Neural cell (in vitro differentiated cells): ENCODE measurements around the gene ADSS1. TPM values are rescaled to one million over a fixed set of nuclear protein-coding genes. Genes with fewer than 3 reads are reported as not detected.

Experiments
- H2AFZ ChIP-seq: fragments of 200-600, 300-800 bp; sonication (generic), shearing (Covaris generic); 2 replicates; pipeline ENCODE4 v1.6.0; 2014; ENCODE audit warnings: low read depth, mild to moderate bottlenecking, antibody characterized with exemption, low read length, moderate library complexity
- H3F3A ChIP-seq: fragments of 200-600 bp; shearing (Covaris generic); 2 replicates; pipeline ENCODE4 v1.6.1; 2016; ENCODE audit warnings: mild to moderate bottlenecking, moderate library complexity, mixed read lengths, antibody characterized with exemption, low read length; ENCODE audit not compliant: insufficient read depth, poor library complexity, severe bottlenecking
- H3K27ac ChIP-seq: fragments of 200-600, 300-800 bp; sonication (generic), shearing (Covaris generic); 2 replicates; pipeline ENCODE4 v1.5.1; 2014; ENCODE audit warnings: mild to moderate bottlenecking, low read length, moderate library complexity
- H3K27me3 ChIP-seq: fragments of 300-800, 200-600 bp; sonication (generic), shearing (Covaris generic); 2 replicates; pipeline ENCODE4 v1.6.0; 2014; ENCODE audit warnings: mild to moderate bottlenecking, low read depth, low read length, moderate library complexity; ENCODE audit not compliant: insufficient read depth
- H3K36me3 ChIP-seq: fragments of 300-800, 200-600 bp; sonication (generic), shearing (Covaris generic); 2 replicates; pipeline ENCODE4 v1.5.1; 2014; ENCODE audit warnings: mild to moderate bottlenecking, antibody characterized with exemption, low read length, moderate library complexity; ENCODE audit not compliant: insufficient read depth
- H3K4me2 ChIP-seq: fragments of 300-800, 200-600 bp; sonication (generic), shearing (Covaris generic); 2 replicates; pipeline ENCODE4 v1.6.0; 2014; ENCODE audit warnings: mild to moderate bottlenecking, low read length
- H3K4me3 ChIP-seq: fragments of 300-800, 200-600 bp; sonication (generic), shearing (Covaris generic); 2 replicates; pipeline ENCODE4 v1.5.1; 2014; ENCODE audit warnings: mild to moderate bottlenecking, low read length, moderate library complexity
- H3K79me2 ChIP-seq: fragments of 200-600 bp; shearing (Covaris generic); replicated peaks from 2 replicates; pipeline ENCODE4 v1.6.0; 2014; ENCODE audit warnings: mild to moderate bottlenecking, low read length, moderate library complexity; ENCODE audit not compliant: insufficient read depth
- H3K9ac ChIP-seq: fragments of 300-800, 200-600 bp; sonication (generic), shearing (Covaris generic); 2 replicates; pipeline ENCODE4 v1.6.1; 2016; ENCODE audit warnings: mild to moderate bottlenecking, low read length, mixed read lengths
- H3K9me2 ChIP-seq: fragments of 200-600 bp; shearing (Covaris generic); 2 replicates; pipeline ENCODE4 v1.6.1; 2016; ENCODE audit warnings: mild to moderate bottlenecking, low read length, mixed read lengths; ENCODE audit not compliant: insufficient read depth
- H3K9me3 ChIP-seq: fragments of 200-600, 300-800 bp; sonication (generic), shearing (Covaris generic); 2 replicates; pipeline ENCODE4 v1.6.1; 2016; ENCODE audit warnings: mild to moderate bottlenecking, mixed run types, low read length, moderate library complexity, mixed read lengths
- H4K20me1 ChIP-seq: fragments of 200-600 bp; shearing (Covaris generic); 2 replicates; pipeline ENCODE4 v1.6.1; 2016; ENCODE audit warnings: mild to moderate bottlenecking, mixed run types; ENCODE audit not compliant: insufficient read depth
- EP300 ChIP-seq: fragments of 450-650 bp; conservative IDR thresholded peaks from 2 replicates; pipeline ENCODE4 v1.6.1; 2014; ENCODE audit warnings: antibody characterized with exemption, mild to moderate bottlenecking, moderate library complexity; ENCODE audit not compliant: poor library complexity, severe bottlenecking
- EZH2 ChIP-seq: fragments of 200-600, 300-800 bp; shearing (Covaris generic), sonication (generic); IDR thresholded peaks from 2 replicates; pipeline ENCODE4 v1.6.1; 2014; ENCODE audit warnings: antibody characterized with exemption, low read length, borderline replicate concordance, mild to moderate bottlenecking; ENCODE audit not compliant: insufficient read depth, poor library complexity, severe bottlenecking
- MXI1 ChIP-seq: fragments of 450-650 bp; conservative IDR thresholded peaks from 2 replicates; pipeline ENCODE4 v1.6.1; 2014; ENCODE audit warnings: antibody characterized with exemption, mild to moderate bottlenecking; ENCODE audit not compliant: poor library complexity, severe bottlenecking
- POLR2AphosphoS5 ChIP-seq: IDR thresholded peaks from 2 replicates; pipeline ENCODE4 v1.6.1; 2012
- RAD21 ChIP-seq: fragments of 450-650 bp; conservative IDR thresholded peaks from 2 replicates; pipeline ENCODE4 v1.6.1; 2014; ENCODE audit warnings: antibody characterized with exemption, mild to moderate bottlenecking, moderate library complexity
- SMC3 ChIP-seq: fragments of 450-650 bp; conservative IDR thresholded peaks from 2 replicates; pipeline ENCODE4 v1.6.1; 2014; ENCODE audit warnings: antibody characterized with exemption, mild to moderate bottlenecking, moderate library complexity; ENCODE audit not compliant: poor library complexity
- TAF1 ChIP-seq: IDR thresholded peaks from 2 replicates; pipeline ENCODE4 v1.6.1; 2012; ENCODE audit warnings: low read depth
- polyA plus RNA-seq: library from polyadenylated mRNA; depleted of rRNA; stranded (reverse); fragments of >200 nt; gene quantifications from 2 replicates; pipeline ENCODE4 v1.2.3, GENCODE V29; 2014
- TF ChIP-seq, protein P1 (sequence below): IDR thresholded peaks from 2 replicates; pipeline ENCODE4 v1.6.1; 2012; ENCODE audit warnings: borderline replicate concordance
- TF ChIP-seq, protein P2 (sequence below): fragments of 450-650 bp; IDR thresholded peaks from 2 replicates; pipeline ENCODE4 v1.5.1; 2014; ENCODE audit warnings: antibody characterized with exemption, mild to moderate bottlenecking, moderate library complexity; ENCODE audit not compliant: poor library complexity, severe bottlenecking

Gene ADSS1
- polyA plus RNA-seq, 1 donor from 2014 or later: 4.3 TPM

- H3F3A ChIP-seq: no peaks in the 10 kb centered on the region
- no peaks in the 10 kb centered on the region for H4K20me1 ChIP-seq
- H3K4me2 ChIP-seq: no peak overlapping the region
- H3K27ac ChIP-seq: no peak overlapping the region
- TF ChIP-seq SMC3 (no peak), RAD21 (no peak)
- H3K9me2 ChIP-seq: no peaks in the 10 kb centered on the region
- H3K4me3 ChIP-seq: no peak overlapping the region
- H3K36me3 ChIP-seq: no peaks in the 10 kb centered on the region
- H3K9me3 ChIP-seq: no peaks in the 10 kb centered on the region
- no peak overlapping the region for H2AFZ ChIP-seq
- H3K9ac ChIP-seq: no peak overlapping the region
- H3K79me2 ChIP-seq: no peaks in the 10 kb centered on the region
- H3K27me3 ChIP-seq: no peaks in the 10 kb centered on the region
Measured at GRCh38 chr14:104718147-104718546, 5.9 kb upstream of the ADSS1 start.

DNA sequence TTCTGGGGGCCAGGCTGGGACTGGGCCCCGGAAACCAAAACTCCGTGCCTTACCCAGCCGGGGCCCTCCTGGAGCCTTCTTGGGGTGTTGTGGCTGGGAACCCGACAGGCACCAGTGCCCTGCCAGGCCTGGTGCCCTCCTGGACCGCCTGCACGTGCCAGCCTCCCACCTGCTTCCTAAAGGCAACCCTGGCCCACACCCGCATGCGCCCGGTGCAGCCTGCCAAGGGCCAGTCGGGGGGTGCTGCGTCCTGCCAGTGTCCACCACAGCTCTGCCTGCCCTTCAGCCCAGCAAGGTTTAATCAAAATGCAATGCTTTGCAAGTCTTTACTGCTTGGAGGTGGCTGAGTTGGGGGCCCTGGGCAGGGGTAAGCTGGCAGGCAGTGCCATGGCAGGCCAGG, 5.2 kb upstream of the ADSS1 start:
- Histone ChIP-seq H3K9me3 (no peaks in the 10 kb centered on the region), H3K4me2 (no peak overlapping the region), H3K9ac (no peak overlapping the region), H3F3A (no peaks in the 10 kb centered on the region), H3K27ac (no peak overlapping the region), H3K36me3 (no peaks in the 10 kb centered on the region), H3K27me3 (peaks cover 3% of the 10 kb centered on the region), H3K79me2 (no peaks in the 10 kb centered on the region), H3K4me3 (no peak overlapping the region), H4K20me1 (no peaks in the 10 kb centered on the region), H3K9me2 (no peaks in the 10 kb centered on the region), H2AFZ (no peak overlapping the region)
- no peak for TF ChIP-seq MXI1
- TF ChIP-seq RAD21: no peak
- TF ChIP-seq, protein P1, sequence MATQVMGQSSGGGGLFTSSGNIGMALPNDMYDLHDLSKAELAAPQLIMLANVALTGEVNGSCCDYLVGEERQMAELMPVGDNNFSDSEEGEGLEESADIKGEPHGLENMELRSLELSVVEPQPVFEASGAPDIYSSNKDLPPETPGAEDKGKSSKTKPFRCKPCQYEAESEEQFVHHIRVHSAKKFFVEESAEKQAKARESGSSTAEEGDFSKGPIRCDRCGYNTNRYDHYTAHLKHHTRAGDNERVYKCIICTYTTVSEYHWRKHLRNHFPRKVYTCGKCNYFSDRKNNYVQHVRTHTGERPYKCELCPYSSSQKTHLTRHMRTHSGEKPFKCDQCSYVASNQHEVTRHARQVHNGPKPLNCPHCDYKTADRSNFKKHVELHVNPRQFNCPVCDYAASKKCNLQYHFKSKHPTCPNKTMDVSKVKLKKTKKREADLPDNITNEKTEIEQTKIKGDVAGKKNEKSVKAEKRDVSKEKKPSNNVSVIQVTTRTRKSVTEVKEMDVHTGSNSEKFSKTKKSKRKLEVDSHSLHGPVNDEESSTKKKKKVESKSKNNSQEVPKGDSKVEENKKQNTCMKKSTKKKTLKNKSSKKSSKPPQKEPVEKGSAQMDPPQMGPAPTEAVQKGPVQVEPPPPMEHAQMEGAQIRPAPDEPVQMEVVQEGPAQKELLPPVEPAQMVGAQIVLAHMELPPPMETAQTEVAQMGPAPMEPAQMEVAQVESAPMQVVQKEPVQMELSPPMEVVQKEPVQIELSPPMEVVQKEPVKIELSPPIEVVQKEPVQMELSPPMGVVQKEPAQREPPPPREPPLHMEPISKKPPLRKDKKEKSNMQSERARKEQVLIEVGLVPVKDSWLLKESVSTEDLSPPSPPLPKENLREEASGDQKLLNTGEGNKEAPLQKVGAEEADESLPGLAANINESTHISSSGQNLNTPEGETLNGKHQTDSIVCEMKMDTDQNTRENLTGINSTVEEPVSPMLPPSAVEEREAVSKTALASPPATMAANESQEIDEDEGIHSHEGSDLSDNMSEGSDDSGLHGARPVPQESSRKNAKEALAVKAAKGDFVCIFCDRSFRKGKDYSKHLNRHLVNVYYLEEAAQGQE: no peak
- no peak for TF ChIP-seq POLR2AphosphoS5
- no peak for TF ChIP-seq EZH2
- no peak for TF ChIP-seq TAF1
- no peak for TF ChIP-seq SMC3
- no peak for TF ChIP-seq EP300
- TF ChIP-seq, protein P2, sequence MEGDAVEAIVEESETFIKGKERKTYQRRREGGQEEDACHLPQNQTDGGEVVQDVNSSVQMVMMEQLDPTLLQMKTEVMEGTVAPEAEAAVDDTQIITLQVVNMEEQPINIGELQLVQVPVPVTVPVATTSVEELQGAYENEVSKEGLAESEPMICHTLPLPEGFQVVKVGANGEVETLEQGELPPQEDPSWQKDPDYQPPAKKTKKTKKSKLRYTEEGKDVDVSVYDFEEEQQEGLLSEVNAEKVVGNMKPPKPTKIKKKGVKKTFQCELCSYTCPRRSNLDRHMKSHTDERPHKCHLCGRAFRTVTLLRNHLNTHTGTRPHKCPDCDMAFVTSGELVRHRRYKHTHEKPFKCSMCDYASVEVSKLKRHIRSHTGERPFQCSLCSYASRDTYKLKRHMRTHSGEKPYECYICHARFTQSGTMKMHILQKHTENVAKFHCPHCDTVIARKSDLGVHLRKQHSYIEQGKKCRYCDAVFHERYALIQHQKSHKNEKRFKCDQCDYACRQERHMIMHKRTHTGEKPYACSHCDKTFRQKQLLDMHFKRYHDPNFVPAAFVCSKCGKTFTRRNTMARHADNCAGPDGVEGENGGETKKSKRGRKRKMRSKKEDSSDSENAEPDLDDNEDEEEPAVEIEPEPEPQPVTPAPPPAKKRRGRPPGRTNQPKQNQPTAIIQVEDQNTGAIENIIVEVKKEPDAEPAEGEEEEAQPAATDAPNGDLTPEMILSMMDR: no peak

- Histone ChIP-seq H2AFZ (no peak overlapping the region), H3F3A (no peaks in the 10 kb centered on the region), H4K20me1 (no peaks in the 10 kb centered on the region), H3K9me3 (no peaks in the 10 kb centered on the region), H3K27ac (no peak overlapping the region), H3K27me3 (peaks cover 4% of the 10 kb centered on the region), H3K9me2 (no peaks in the 10 kb centered on the region), H3K36me3 (no peaks in the 10 kb centered on the region), H3K9ac (no peak overlapping the region), H3K79me2 (no peaks in the 10 kb centered on the region), H3K4me2 (no peak overlapping the region), H3K4me3 (no peak overlapping the region)
- TF ChIP-seq, protein P2: no peak
- no peak for TF ChIP-seq EZH2
- no peak for TF ChIP-seq POLR2AphosphoS5
- TF ChIP-seq MXI1: no peak
- TF ChIP-seq, protein P1: no peak
- TF ChIP-seq RAD21: no peak
- TF ChIP-seq EP300: no peak
- TF ChIP-seq TAF1: no peak
- TF ChIP-seq SMC3: no peak
Measured at GRCh38 chr14:104719343-104719742, 4.7 kb upstream of the ADSS1 start.
